Cardiac muscle cell (in vitro differentiated cells and primary cell): ENCODE measurements around the gene NEDD4L. TPM values are rescaled to one million over a fixed set of nuclear protein-coding genes. Genes with fewer than 3 reads are reported as not detected.

Experiments used
- DNase-seq, 2 donors: peaks; one replicate each; pipeline versions ENCODE4 v3.0.0 to v3.0.0-alpha.2; 2010 to 2017; ENCODE audit warnings: low read depth in 1 of 2, low spot score in 1 of 2
- H3K27ac ChIP-seq: fragments of 200-600 bp; sonication (generic); 2 replicates; pipeline ENCODE4 v1.5.1; 2016
- H3K27me3 ChIP-seq: fragments of 200-600 bp; sonication (generic); 2 replicates; pipeline ENCODE4 v1.6.0; 2016; ENCODE audit warnings: control low read depth
- H3K36me3 ChIP-seq: fragments of 200-600 bp; sonication (generic); 2 replicates; pipeline ENCODE4 v1.5.1; 2016; ENCODE audit warnings: control low read depth
- H3K4me1 ChIP-seq: fragments of 200-600 bp; sonication (generic); 2 replicates; pipeline ENCODE4 v1.8.1; 2017; ENCODE audit warnings: low read depth, mild to moderate bottlenecking, mixed run types
- H3K4me3 ChIP-seq: fragments of 200-600 bp; sonication (generic); 2 replicates; pipeline ENCODE4 v1.5.1; 2016; ENCODE audit warnings: mild to moderate bottlenecking
- H3K9me3 ChIP-seq: fragments of 200-600 bp; sonication (generic); 2 replicates; pipeline ENCODE4 v1.5.1; 2017; ENCODE audit warnings: low read depth, mild to moderate bottlenecking, control low read depth
- polyA plus RNA-seq: library from polyadenylated mRNA; unstranded; fragments of >200 nt; fragmentation: Nextera tagmentation; extraction: Ambion mirVana; gene quantifications from 2 replicates; pipeline ENCODE4 v1.2.1, GENCODE V29; 2016
- total RNA-seq: library from RNA; depleted of rRNA; stranded (reverse); fragments of >200 nt; gene quantifications from 2 replicates; pipeline ENCODE4 v1.2.3, GENCODE V29; 2016
- TF ChIP-seq, protein P1 (sequence below): IDR thresholded peaks from 2 replicates; pipeline ENCODE4 v1.5.1; 2012; ENCODE audit warnings: low read depth, mild to moderate bottlenecking, low read length

Gene NEDD4L
- total and polyA plus RNA-seq, 2 experiments from 2014 or later = 30.8 to 40.5 TPM

DNA sequence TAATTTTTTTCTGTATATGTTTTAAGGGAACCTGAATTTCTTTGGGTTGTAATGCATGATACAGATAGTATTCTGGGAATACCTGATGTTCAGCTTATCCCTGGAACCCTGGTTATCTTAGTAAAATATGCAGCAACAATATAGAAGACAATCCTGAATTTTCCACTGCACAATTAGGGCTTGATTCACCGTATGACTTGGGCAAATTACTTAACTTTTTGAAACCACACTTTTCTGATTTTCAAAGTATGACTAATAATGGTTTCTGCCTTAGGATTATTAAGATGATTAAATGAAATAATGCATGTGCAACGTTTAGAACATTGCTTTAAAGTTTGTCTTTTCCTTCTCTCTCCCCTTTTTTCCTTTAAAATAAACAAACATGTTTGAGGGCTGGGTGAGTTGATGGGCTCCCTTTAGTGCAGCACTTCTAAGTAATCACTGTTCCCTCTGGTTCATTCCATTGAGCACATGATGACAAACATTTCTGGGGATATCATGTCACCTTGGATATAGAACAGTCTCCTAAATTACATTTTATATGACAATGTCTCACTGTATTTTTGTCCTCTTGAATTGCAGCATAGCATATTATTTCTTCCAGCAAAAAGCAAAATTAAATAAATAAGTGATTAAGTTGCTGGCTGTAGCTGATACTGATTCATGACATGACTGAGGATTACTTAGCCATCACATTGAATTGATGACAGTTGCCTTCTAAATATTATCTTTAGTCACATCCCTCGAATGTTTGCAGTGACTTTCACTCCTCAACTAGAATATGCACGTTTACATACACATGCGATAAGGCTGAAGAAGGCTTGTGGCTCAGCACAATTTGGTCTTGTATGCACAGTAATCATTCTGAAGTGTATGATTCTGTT lies 254.5 kb downstream of the NEDD4L start:
- Histone ChIP-seq H3K27ac (no peak overlapping the region), H3K4me1 (peaks cover 11% of the 10 kb centered on the region), H3K36me3 (no peaks in the 10 kb centered on the region), H3K27me3 (no peaks in the 10 kb centered on the region), H3K4me3 (no peak overlapping the region), H3K9me3 (no peaks in the 10 kb centered on the region)
- TF ChIP-seq, protein P1, sequence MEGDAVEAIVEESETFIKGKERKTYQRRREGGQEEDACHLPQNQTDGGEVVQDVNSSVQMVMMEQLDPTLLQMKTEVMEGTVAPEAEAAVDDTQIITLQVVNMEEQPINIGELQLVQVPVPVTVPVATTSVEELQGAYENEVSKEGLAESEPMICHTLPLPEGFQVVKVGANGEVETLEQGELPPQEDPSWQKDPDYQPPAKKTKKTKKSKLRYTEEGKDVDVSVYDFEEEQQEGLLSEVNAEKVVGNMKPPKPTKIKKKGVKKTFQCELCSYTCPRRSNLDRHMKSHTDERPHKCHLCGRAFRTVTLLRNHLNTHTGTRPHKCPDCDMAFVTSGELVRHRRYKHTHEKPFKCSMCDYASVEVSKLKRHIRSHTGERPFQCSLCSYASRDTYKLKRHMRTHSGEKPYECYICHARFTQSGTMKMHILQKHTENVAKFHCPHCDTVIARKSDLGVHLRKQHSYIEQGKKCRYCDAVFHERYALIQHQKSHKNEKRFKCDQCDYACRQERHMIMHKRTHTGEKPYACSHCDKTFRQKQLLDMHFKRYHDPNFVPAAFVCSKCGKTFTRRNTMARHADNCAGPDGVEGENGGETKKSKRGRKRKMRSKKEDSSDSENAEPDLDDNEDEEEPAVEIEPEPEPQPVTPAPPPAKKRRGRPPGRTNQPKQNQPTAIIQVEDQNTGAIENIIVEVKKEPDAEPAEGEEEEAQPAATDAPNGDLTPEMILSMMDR = no peak
- no peak for DNase-seq

DNA sequence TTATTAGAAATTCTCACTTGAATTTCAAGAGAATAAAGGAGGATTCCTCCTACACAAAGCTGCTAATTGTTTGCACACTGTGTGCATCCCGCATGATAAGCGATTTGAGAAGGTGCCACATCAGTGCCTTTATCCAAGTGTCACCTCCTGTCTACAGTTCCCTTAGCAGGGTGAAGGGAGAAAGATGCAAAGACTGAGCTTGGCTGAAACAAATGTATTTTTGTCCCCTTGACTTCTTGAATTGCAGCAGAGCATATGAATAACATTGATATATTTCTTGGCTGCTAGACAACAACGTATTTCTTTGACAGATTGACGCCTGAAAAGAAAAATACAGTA lies 255.1 kb downstream of the NEDD4L start:
- TF ChIP-seq, protein P1 = no peak
- Histone ChIP-seq H3K9me3 (no peaks in the 10 kb centered on the region), H3K27me3 (no peaks in the 10 kb centered on the region), H3K36me3 (no peaks in the 10 kb centered on the region), H3K4me1 (peaks cover 11% of the 10 kb centered on the region), H3K4me3 (no peak overlapping the region), H3K27ac (no peak overlapping the region)
- DNase-seq = no peak

DNA sequence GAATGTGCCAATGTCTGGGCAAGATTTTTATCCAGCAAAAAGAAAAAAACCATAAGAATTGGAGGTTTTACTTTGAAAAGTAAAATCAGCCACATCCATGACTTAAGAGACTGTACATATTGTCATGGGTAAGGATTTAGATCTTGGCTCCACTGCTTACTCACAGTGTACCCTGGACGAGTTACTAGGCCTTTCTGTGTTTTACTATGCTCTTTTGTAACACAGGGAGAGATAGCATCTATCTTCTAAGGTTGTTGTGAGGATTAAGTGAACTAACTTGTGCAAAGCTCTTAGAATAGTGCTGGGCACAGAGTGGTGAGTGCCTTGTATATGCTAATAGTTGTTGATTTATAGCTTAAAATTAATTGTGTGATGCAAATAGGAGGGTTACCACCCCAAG lies 255.9 kb downstream of the NEDD4L start:
- DNase-seq = no peak
- Histone ChIP-seq H3K9me3 (no peaks in the 10 kb centered on the region), H3K27me3 (no peaks in the 10 kb centered on the region), H3K36me3 (no peaks in the 10 kb centered on the region), H3K4me1 (peaks cover 11% of the 10 kb centered on the region), H3K27ac (no peak overlapping the region), H3K4me3 (no peak overlapping the region)
- TF ChIP-seq, protein P1 = no peak

DNA sequence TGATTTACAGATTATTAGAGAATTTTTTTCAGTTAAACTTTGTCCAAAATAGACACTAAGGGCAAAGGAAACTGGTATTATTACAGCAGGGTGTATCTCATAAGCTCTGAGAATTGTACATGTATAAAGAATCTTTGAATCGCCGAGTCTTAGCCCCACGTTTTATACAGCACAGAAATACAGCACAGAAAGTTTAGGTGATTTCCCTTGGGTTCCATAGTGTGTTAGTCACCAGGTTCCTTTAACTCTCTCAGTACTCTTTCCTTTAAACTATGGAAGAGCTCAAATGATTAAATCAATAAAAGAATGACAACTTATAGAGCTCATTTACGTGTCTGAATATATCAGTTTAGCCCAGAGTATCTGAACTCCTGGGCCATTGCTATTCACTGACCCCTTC lies 256.8 kb downstream of the NEDD4L start:
- no peaks in the 10 kb centered on the region for H3K9me3 ChIP-seq
- peaks cover 11% of the 10 kb centered on the region for H3K4me1 ChIP-seq
- TF ChIP-seq, protein P1 = no peak
- H3K27me3 ChIP-seq = no peaks in the 10 kb centered on the region
- DNase-seq = no peak
- no peaks in the 10 kb centered on the region for H3K36me3 ChIP-seq
- no peak overlapping the region for H3K4me3 ChIP-seq
- no peak overlapping the region for H3K27ac ChIP-seq

DNA sequence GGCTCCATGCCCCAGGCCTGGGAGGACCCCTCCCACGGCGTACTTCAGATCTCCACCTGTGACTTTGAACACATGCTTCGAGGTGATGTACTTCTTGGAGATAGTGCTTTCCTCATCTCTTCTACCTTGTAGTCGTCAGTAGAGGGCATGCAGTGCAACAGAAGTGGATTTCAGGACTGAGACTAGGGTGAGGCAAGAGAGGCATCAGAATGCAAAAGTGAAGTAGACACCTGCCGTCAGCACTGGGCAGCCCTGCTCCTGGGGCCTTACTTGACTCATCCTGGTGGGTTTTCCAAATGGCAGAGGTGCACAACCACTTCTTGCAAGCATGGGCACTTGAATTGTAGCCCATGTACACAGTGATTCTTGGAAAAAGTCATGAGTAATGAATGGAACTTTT lies 258.8 kb downstream of the NEDD4L start:
- no peaks in the 10 kb centered on the region for H3K36me3 ChIP-seq
- H3K9me3 ChIP-seq = no peaks in the 10 kb centered on the region
- TF ChIP-seq, protein P1 = no peak
- no peaks in the 10 kb centered on the region for H3K27me3 ChIP-seq
- no peak overlapping the region for H3K4me3 ChIP-seq
- no peak overlapping the region for H3K27ac ChIP-seq
- H3K4me1 ChIP-seq = peaks cover 11% of the 10 kb centered on the region
- no peak for DNase-seq
